OCI-LY1 (cell line): Measurements from ENCODE around the gene P3H3.
"Not testable (repeated sequence)": the region's sequence is repeated elsewhere in the genome, so short reads cannot be mapped to it uniquely, and the experiment has no call there.

Experiments used
- H2AFZ ChIP-seq: fragments of 200-600 bp; sonication (generic), shearing (Covaris generic); 2 replicates; pipeline ENCODE4 v1.6.0; 2014; ENCODE audit warnings: antibody characterized with exemption, mild to moderate bottlenecking, low read length
- H3F3A ChIP-seq: fragments of 200-600 bp; sonication (generic), shearing (Covaris generic); 2 replicates; pipeline ENCODE4 v1.6.0; 2014; ENCODE audit warnings: mild to moderate bottlenecking, antibody characterized with exemption, low read length, moderate library complexity; ENCODE audit not compliant: insufficient read depth
- H3K27ac ChIP-seq: fragments of 200-600 bp; sonication (generic); 2 replicates; pipeline ENCODE4 v1.5.1; 2014; ENCODE audit warnings: low read length, mixed run types, mild to moderate bottlenecking, low read depth; ENCODE audit not compliant: poor library complexity, severe bottlenecking
- H3K27me3 ChIP-seq: fragments of 200-600 bp; sonication (generic); 2 replicates; pipeline ENCODE4 v1.6.0; 2014; ENCODE audit warnings: antibody characterized with exemption, mild to moderate bottlenecking, low read length, moderate library complexity; ENCODE audit not compliant: insufficient read depth
- H3K36me3 ChIP-seq: fragments of 200-600 bp; sonication (generic); 2 replicates; pipeline ENCODE4 v1.6.1; 2014; ENCODE audit warnings: mild to moderate bottlenecking, antibody characterized with exemption, low read length, moderate library complexity, mixed read lengths; ENCODE audit not compliant: insufficient read depth
- H3K4me1 ChIP-seq: fragments of 200-600 bp; sonication (generic); 2 replicates; pipeline ENCODE4 v1.5.1; 2014; ENCODE audit warnings: mild to moderate bottlenecking, low read length, moderate library complexity; ENCODE audit not compliant: insufficient read depth, severe bottlenecking
- H3K4me2 ChIP-seq: fragments of 200-600 bp; sonication (generic), shearing (Covaris generic); 2 replicates; pipeline ENCODE4 v1.6.1; 2014; ENCODE audit warnings: low read length
- H3K4me3 ChIP-seq: fragments of 200-600 bp; sonication (generic); 2 replicates; pipeline ENCODE4 v1.5.1; 2014; ENCODE audit warnings: low read length, low read depth, mild to moderate bottlenecking, mixed read lengths; ENCODE audit not compliant: poor library complexity, severe bottlenecking
- H3K79me2 ChIP-seq: fragments of 200-600 bp; shearing (Covaris generic); 2 replicates; pipeline ENCODE4 v1.6.1; 2016; ENCODE audit warnings: mixed run types, low read length, mixed read lengths; ENCODE audit not compliant: insufficient read depth
- H3K9ac ChIP-seq: fragments of 200-600 bp; sonication (generic), shearing (Covaris generic); 2 replicates; pipeline ENCODE4 v1.6.1; 2014; ENCODE audit warnings: mild to moderate bottlenecking, low read length, mixed read lengths
- H3K9me2 ChIP-seq: fragments of 200-600 bp; sonication (generic), shearing (Covaris generic); 2 replicates; pipeline ENCODE4 v1.6.1; 2014; ENCODE audit warnings: low read depth, mild to moderate bottlenecking, low read length, mixed read lengths
- H3K9me3 ChIP-seq: fragments of 200-600 bp; shearing (Covaris generic); 2 replicates; pipeline ENCODE4 v1.6.1; 2014; ENCODE audit warnings: low read length, mixed read lengths
- H4K20me1 ChIP-seq: fragments of 200-600 bp; sonication (generic), shearing (Covaris generic); 2 replicates; pipeline ENCODE4 v1.6.0; 2016; ENCODE audit warnings: mild to moderate bottlenecking, low read length; ENCODE audit not compliant: insufficient read depth
- CTCF ChIP-seq: fragments of 200-600 bp; sonication (generic), shearing (Covaris generic); IDR thresholded peaks from 2 replicates; pipeline ENCODE4 v1.5.1; 2017; ENCODE audit warnings: mild to moderate bottlenecking, antibody characterized with exemption, low read length, moderate library complexity, mixed read lengths
- EZH2 ChIP-seq: fragments of 200-600 bp; sonication (generic), shearing (Covaris generic); IDR thresholded peaks from 2 replicates; pipeline ENCODE4 v1.8.0; 2017; ENCODE audit warnings: borderline replicate concordance, mixed run types, mild to moderate bottlenecking, antibody characterized with exemption, low read length, moderate library complexity, mixed read lengths

P3H3 gene

GRCh38 chr12:6873094-6874014 lies 45.1 kb downstream of the P3H3 start, which contains the start of gene SPSB2:
Gene SPSB2 (minus strand): TSS chr12:6873303. CDS start chr12:6872901, 402 bp downstream.
- peaks cover 3% of the 10 kb centered on the region for H3K79me2 ChIP-seq
- H3K27ac ChIP-seq: peak within 1 kb of the TSS; percentile 78
- peaks cover 10% of the 10 kb centered on the region; the same call in 1 of the 2 replicates for H3F3A ChIP-seq
- H4K20me1 ChIP-seq: peaks cover 2% of the 10 kb centered on the region; the same call in 1 of the 2 replicates
- H3K9me2 ChIP-seq: no peaks in the 10 kb centered on the region
- no peaks in the 10 kb centered on the region for H3K9me3 ChIP-seq
- peaks cover 51% of the 10 kb centered on the region for H3K4me1 ChIP-seq
- H3K27me3 ChIP-seq: no peaks in the 10 kb centered on the region
- peak within 1 kb of the TSS; percentile 83 for H3K4me3 ChIP-seq
- H3K9ac ChIP-seq: peak within 1 kb of the TSS; percentile 88
- H3K4me2 ChIP-seq: peak within 1 kb of the TSS; percentile 93
- no peak within 1 kb of the TSS for H2AFZ ChIP-seq
- peaks cover 68% of the 10 kb centered on the region for H3K36me3 ChIP-seq
- no peak for TF ChIP-seq EZH2
- no peak for TF ChIP-seq CTCF

- H4K20me1 ChIP-seq, H3K9me2 ChIP-seq, H3K9me3 ChIP-seq, H2AFZ ChIP-seq, H3K79me2 ChIP-seq, H3F3A ChIP-seq, H3K27me3 ChIP-seq: not testable (repeated sequence)
- H3K4me3 ChIP-seq: peak overlapping the region; percentile 83
- H3K27ac ChIP-seq: peak overlapping the region; percentile 60
- peak overlapping the region; percentile 93 for H3K4me2 ChIP-seq
- H3K4me1 ChIP-seq: peaks cover 45% of the 10 kb centered on the region
- H3K9ac ChIP-seq: peak overlapping the region; percentile 65
- H3K36me3 ChIP-seq: peaks cover 61% of the 10 kb centered on the region
Observed at GRCh38 chr12:6874015-6874368, 45.8 kb downstream of the P3H3 start.

- H3F3A ChIP-seq, H3K9me3 ChIP-seq, H4K20me1 ChIP-seq, H3K9me2 ChIP-seq, H3K4me3 ChIP-seq, H3K27me3 ChIP-seq, H3K4me2 ChIP-seq, H3K27ac ChIP-seq, H3K4me1 ChIP-seq, H2AFZ ChIP-seq, H3K79me2 ChIP-seq, H3K9ac ChIP-seq: not testable (repeated sequence)
- H3K36me3 ChIP-seq: peaks cover 33% of the 10 kb centered on the region
Observed at GRCh38 chr12:6879824-6880223, 51.6 kb downstream of the P3H3 start.

- no peak overlapping the region for H3K9ac ChIP-seq
Observed at GRCh38 chr12:6883252-6883651, 55.0 kb downstream of the P3H3 start.

More at GRCh38 chr12:6883252-6883651, 55.0 kb downstream of the P3H3 start:
- peaks cover 17% of the 10 kb centered on the region for H3K36me3 ChIP-seq
- no peak overlapping the region for H3K4me3 ChIP-seq
- H3F3A ChIP-seq: no peaks in the 10 kb centered on the region
- no peaks in the 10 kb centered on the region for H3K4me1 ChIP-seq
- H3K4me2 ChIP-seq: no peak overlapping the region
- H3K27me3 ChIP-seq: no peaks in the 10 kb centered on the region
- no peak for TF ChIP-seq CTCF
- no peak for TF ChIP-seq EZH2
- H3K27ac ChIP-seq: no peak overlapping the region
- no peaks in the 10 kb centered on the region for H3K9me3 ChIP-seq
- no peak overlapping the region for H2AFZ ChIP-seq
- H3K79me2 ChIP-seq: no peaks in the 10 kb centered on the region
- H3K9me2 ChIP-seq: no peaks in the 10 kb centered on the region
- H4K20me1 ChIP-seq: no peaks in the 10 kb centered on the region
